HepG2 (cell line): Measurements from ENCODE around the gene B9D2. TPM values are rescaled to one million over a fixed set of nuclear protein-coding genes. Genes with fewer than 3 reads are reported as not detected.

Source experiments
- ATAC-seq: fragments of 200-7000 bp; cut with Tn5 transposase; 3 replicates; pipeline ENCODE4 v1.9.1; 2020; ENCODE audit warnings: mild to moderate bottlenecking, moderate library complexity
- BruUV-seq: library from RNA; stranded (reverse); fragments of 400-500 nt; replicated peaks from 2 replicates; lab custom pipeline; 2021; lab: Mats Ljungman, UMichigan
- CTCF ChIA-PET: fragments of 300-600 bp; formaldehyde crosslinking; extraction: SDS; loops from one replicate; lab custom pipeline; 2021; ENCODE audit warnings: low total read pairs, inconsistent platforms, low intra/inter-chr PET ratio; lab: Yijun Ruan, JAX
- POLR2A ChIA-PET: fragments of 350-600 bp; sonication (Branson Sonifier 250); formaldehyde crosslinking; loops from one replicate; lab custom pipeline; 2020; ENCODE audit warnings: antibody characterized with exemption, inconsistent platforms; lab: Yijun Ruan, JAX
- DNase-seq: peaks from one replicate; pipeline ENCODE4 v3.0.0-alpha.2; 2015; ENCODE audit warnings: low spot score
- FAIRE-seq: peaks from 3 replicates; lab custom pipeline; 2011; peaks lifted over from hg19 to GRCh38; lab: Jason Lieb, UNC
- H2AFZ ChIP-seq: one replicate; pipeline ENCODE4 v1.6.1; 2011; ENCODE audit warnings: low read length, inconsistent platforms
- H3K27ac ChIP-seq: fragments of 300-600 bp; 3 replicates; pipeline ENCODE4 v1.8.0; 2011; ENCODE audit warnings: mixed run types, mild to moderate bottlenecking, mixed read lengths, low read length, inconsistent platforms; ENCODE audit not compliant: insufficient read depth; ENCODE audit errors: extremely low read length
- H3K27me3 ChIP-seq, 2 experiments: fragments of 200-600 bp in 1 of 2; 2 replicates in 1 of 2; 3 replicates in 1 of 2; pipeline versions ENCODE4 v1.6.0 to v1.8.0; 2011; ENCODE audit warnings: low read length in 2 of 2, mild to moderate bottlenecking in 2 of 2, moderate library complexity in 2 of 2, inconsistent platforms in 1 of 2; ENCODE audit not compliant: insufficient read depth in 2 of 2, control insufficient read depth in 1 of 2
- H3K36me3 ChIP-seq, 2 experiments: fragments of 200-600 bp in 1 of 2; replicated peaks in 1 of 2; 2 replicates in 1 of 2; 3 replicates in 1 of 2; pipeline versions ENCODE4 v1.5.1 to v1.8.0; 2011; ENCODE audit warnings: low read length in 2 of 2, inconsistent platforms in 1 of 2; ENCODE audit not compliant: insufficient read depth in 2 of 2, control insufficient read depth in 1 of 2
- H3K4me1 ChIP-seq: 2 replicates; pipeline ENCODE4 v1.5.1; 2012; ENCODE audit warnings: low read length, inconsistent platforms; ENCODE audit not compliant: insufficient read depth
- H3K4me2 ChIP-seq: 2 replicates; pipeline ENCODE4 v1.6.0; 2011; ENCODE audit warnings: low read depth, low read length, inconsistent platforms
- H3K4me3 ChIP-seq, 3 experiments: fragments of 200-600 bp in 1 of 3; sonication (generic), shearing (Covaris generic) in 1 of 3; replicated peaks in 1 of 3; 2 replicates each; pipeline ENCODE4 v1.5.1; 2011 to 2016; ENCODE audit warnings: low read length in 3 of 3, inconsistent platforms in 2 of 3, low read depth in 2 of 3, mild to moderate bottlenecking in 2 of 3, control low read depth in 1 of 3, mixed read lengths in 1 of 3; ENCODE audit not compliant: insufficient read depth in 1 of 3
- H3K79me2 ChIP-seq: one replicate; pipeline ENCODE4 v1.6.1; 2011; ENCODE audit warnings: low read length, inconsistent platforms; ENCODE audit not compliant: insufficient read depth
- H3K9ac ChIP-seq: 2 replicates; pipeline ENCODE4 v1.6.0; 2011; ENCODE audit warnings: mild to moderate bottlenecking, low read depth, low read length, inconsistent platforms; ENCODE audit not compliant: insufficient read depth
- H3K9me3 ChIP-seq: 2 replicates; pipeline ENCODE4 v1.5.1; 2012; ENCODE audit warnings: mild to moderate bottlenecking, low read length
- H4K20me1 ChIP-seq: 2 replicates; pipeline ENCODE4 v1.6.0; 2011; ENCODE audit warnings: inconsistent platforms, mild to moderate bottlenecking, low read length, moderate library complexity; ENCODE audit not compliant: insufficient read depth
- RFX1 ChIP-seq: fragments of 450-650 bp; IDR thresholded peaks from 2 replicates; pipeline ENCODE4 v1.6.1; 2017
- ZNF142 ChIP-seq: sonication (generic); formaldehyde crosslinking; IDR thresholded peaks from 2 replicates; pipeline ENCODE4 v1.4.0; 2020; ENCODE audit warnings: missing genetic modification reagents
- WGBS: methylation state at CpG from one replicate; pipeline ENCODE4 v1.1.6; 2017; ENCODE audit warnings: low lambda C conversion rate; 5-methylcytosine and 5-hydroxymethylcytosine counted together
- in situ Hi-C: cut with HindIII; loops from 2 replicates; pipeline ENCODE4 v1.10.0; 2017; ENCODE audit warnings: low pct_unique_long_range_greater_than_20kb; ENCODE audit not compliant: extremely low pct_ligation_motif_present
- intact Hi-C: fragments of 100-400 bp; cut with micrococcal nuclease; formaldehyde crosslinking; loops from one replicate; pipeline ENCODE4 v1.10.0; 2022; ENCODE audit not compliant: unreplicated experiment
- polyA plus RNA-seq, 8 experiments: library from polyadenylated mRNA; depleted of rRNA in 3 of 8; stranded (reverse) in 7 of 8; unstranded in 1 of 8; fragments of >200 nt; fragmentation: Illumina TruSeq in 4 of 8; extraction: Trizol in 4 of 8; gene quantifications; 2 replicates each; pipeline versions ENCODE4 v1.2.1 to v1.2.3, GENCODE V29; 2011 to 2016; ENCODE audit warnings: low read depth in 4 of 8, missing spikeins in 1 of 8, mixed read lengths in 1 of 8; ENCODE audit not compliant: insufficient read depth in 1 of 8
- total RNA-seq, 5 experiments: library from RNA; depleted of rRNA; stranded (reverse); fragments of >200 nt; fragmentation: Illumina TruSeq; extraction: Trizol; gene quantifications; 2 replicates each; pipeline ENCODE4 v1.2.3, GENCODE V29; 2016; ENCODE audit warnings: low read depth in 1 of 5

B9D2 gene
- total and polyA plus RNA-seq, 2 of the 13 experiments (the other 11 are each of a cell fraction or from before 2014, with no cell fraction given) = 3.1 to 4.4 TPM

GRCh38 chr19:41362143-41362847 lies 1.7 kb downstream of the B9D2 start:
- Histone ChIP-seq H3K4me1 (peaks cover 41% of the 10 kb centered on the region), H3K9ac (no peak overlapping the region), H2AFZ (no peak overlapping the region), H3K36me3 (no peaks in the 10 kb centered on the region), H3K9me3 (no peaks in the 10 kb centered on the region), H3K79me2 (peaks cover 18% of the 10 kb centered on the region), H3K27ac (no peak overlapping the region), H3K4me3 (no peak overlapping the region), H4K20me1 (no peaks in the 10 kb centered on the region), H3K27me3 (no peaks in the 10 kb centered on the region; a peak in 3 of 5 replicates), H3K4me2 (no peak overlapping the region)
- no TSS peak for BruUV-seq
- 74% methylated on average over 10 of the region's 10 CpGs for WGBS
- DNase-seq (no peak), ATAC-seq (no peak), FAIRE-seq (no peak)
- in situ Hi-C loops = no loop called here
- CTCF ChIA-PET = no interaction called here
- intact Hi-C loops = no loop called here
- TF ChIP-seq ZNF142 (CRISPR knock-in tag) (no peak), RFX1 (peak; percentile 43; the same call in 1 of the 2 replicates)
- POLR2A ChIA-PET = interaction anchor here (1.0 to 2.9 kb wide), 2 partner anchors 9 to 136 kb away, joined by 3 to 41 read pairs; partner anchors contain the start of gene TGFB1
